Adipose tissue (tissue), 3 donors: ENCODE measurements around the gene TRAF1. TPM values are rescaled to one million over a fixed set of nuclear protein-coding genes. Genes with fewer than 3 reads are reported as not detected.
"Not testable (repeated sequence)": the region's sequence is repeated elsewhere in the genome, so short reads cannot be mapped to it uniquely, and the experiment has no call there.

Source experiments
- H3K27ac ChIP-seq: one replicate; pipeline ENCODE4 v1.5.1; 2013; ENCODE audit warnings: low read depth, low read length
- WGBS, 3 donors: extraction: QIAGEN DNeasy Blood & Tissue Kit; methylation state at CpG; one replicate each; pipeline ENCODE4 v1.1.7; 2013; 5-methylcytosine and 5-hydroxymethylcytosine counted together
- polyA plus RNA-seq, 3 donors: library from polyadenylated mRNA; stranded (reverse); fragments of 200-250 nt; gene quantifications; one replicate each; pipeline ENCODE4 v1.2.3, GENCODE V29; 2013
- donor health status: healthy with polysubstance abuse.
- donor health status: Bipolar disorder and iron deficiency.
- donor health status: healthy.

The TRAF1 gene, protein sequence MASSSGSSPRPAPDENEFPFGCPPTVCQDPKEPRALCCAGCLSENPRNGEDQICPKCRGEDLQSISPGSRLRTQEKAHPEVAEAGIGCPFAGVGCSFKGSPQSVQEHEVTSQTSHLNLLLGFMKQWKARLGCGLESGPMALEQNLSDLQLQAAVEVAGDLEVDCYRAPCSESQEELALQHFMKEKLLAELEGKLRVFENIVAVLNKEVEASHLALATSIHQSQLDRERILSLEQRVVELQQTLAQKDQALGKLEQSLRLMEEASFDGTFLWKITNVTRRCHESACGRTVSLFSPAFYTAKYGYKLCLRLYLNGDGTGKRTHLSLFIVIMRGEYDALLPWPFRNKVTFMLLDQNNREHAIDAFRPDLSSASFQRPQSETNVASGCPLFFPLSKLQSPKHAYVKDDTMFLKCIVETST
- polyA plus RNA-seq = 1 to 10 TPM; 2.4 to 5.3 (median 4.0) TPM

DNA sequence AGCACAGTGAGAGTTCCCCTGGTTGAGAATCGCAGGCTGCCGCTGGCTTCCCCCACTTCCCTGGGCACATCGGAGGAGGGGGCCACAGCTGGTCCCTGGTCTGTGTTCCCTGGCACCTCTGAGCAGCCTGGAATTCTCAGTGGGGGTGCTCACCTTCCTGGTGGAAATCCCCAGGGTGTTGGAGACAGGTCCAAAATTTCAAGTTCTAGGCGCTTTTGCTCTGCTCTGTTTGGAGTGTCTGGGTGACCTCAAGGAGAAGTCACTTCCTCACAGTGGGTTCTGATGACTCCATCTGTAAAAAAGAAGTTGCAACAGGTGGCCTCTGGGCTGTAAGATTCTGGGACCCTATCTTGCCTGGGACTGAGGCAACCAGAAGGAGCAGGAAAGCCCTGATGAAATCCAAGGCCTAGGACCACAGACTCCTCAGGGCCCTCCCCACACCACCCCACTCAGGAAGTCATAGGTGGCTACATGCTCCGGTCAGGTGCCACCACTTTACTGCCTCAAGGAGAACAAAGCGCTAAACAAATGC lies at the start of gene TRAF1:
Gene TRAF1 (minus strand): TSS at position 400 of the 532 bp plus-strand sequence. CDS start 721 bp downstream, outside the sequence.
- 56 to 81% (median 67%) methylated on average over 6 of the region's 6 CpGs for WGBS, 3 donors
- H3K27ac ChIP-seq = no peak within 1 kb of the TSS

DNA sequence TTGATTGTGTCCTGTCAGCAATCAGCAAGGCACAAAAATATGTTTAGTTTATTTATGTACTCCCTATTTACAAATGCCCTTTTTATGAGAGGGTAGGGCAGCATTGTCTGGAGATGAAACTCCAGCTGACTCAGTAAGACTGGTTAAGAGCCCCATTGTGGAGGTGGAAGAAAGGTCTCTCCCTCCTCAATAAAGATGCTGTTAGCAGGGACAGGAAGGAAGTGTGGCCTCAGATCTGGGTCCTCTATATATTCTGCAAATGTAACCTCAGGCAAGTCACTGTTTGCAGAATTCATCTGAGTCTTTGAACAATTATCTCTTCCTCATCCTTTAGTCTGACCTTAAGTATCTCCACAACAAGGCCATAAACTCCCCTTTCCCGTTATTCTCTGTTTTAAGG lies 48.3 kb upstream of the TRAF1 start:
- H3K27ac ChIP-seq = no peak overlapping the region
- WGBS, 3 donors = 52 to 83% (median 64%) methylated on average over 1 of the region's 1 CpG

DNA sequence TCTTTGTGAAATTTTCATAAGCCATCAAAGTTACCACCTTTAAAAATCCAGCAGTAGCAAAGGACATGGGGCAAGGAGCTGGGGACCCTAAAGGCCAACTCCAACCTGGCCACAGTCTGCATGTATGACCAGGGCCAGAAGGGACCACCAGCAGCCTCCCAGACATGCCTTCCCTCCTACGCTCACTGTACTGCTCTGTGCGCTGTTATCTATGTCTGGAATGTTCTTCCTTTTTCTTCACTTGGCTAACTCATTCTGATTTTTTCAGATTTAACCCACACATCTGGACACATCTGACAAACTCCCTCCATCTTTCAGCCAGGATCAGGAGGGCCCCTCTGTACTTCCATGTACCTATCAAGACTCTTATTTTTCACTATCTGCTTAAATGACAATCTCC lies 47.6 kb upstream of the TRAF1 start:
- H3K27ac ChIP-seq = no peak overlapping the region
- WGBS, 3 donors = 82 to 90% (median 88%) methylated on average over 2 of the region's 2 CpGs

DNA sequence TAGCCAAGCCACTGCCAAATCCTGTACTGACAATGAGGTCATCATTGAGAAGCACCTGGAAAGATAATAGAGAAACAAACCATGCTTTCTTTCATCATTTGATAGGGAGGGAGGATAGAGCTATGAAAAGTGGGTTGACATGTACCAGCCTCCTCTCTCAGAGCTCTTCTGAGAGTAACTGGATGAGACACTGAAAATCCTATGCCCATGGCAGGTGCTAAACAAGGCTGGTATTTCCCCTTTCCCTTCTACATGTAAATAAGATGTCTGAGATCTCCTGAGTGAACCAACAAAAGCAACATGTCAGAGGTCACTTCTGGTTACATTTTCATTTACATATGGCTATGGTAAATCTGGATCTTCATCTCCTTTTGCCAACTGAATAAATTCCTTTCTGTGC lies 45.3 kb upstream of the TRAF1 start:
- H3K27ac ChIP-seq = no peak overlapping the region

DNA sequence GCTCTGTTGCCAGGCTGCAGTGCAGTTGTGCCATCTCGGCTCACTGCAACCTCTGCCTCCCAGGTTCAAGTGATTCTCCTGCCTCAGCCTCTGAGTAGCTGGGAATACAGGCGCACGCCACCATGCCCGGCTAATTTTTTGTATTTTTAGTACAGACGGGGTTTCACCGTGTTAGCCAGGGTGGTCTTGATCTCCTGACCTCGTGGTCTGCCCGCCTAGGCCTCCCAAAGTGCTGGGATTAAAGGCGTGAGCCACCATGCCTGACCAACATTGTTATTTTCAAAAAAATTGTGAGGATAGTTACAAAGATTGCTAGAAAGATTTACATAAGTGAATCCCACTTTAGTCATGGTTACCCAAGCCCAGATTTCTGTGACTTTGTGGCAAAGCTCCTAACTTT lies 44.9 kb upstream of the TRAF1 start:
- H3K27ac ChIP-seq = not testable (repeated sequence)
- WGBS, 3 donors = 95 to 96% (median 96%) methylated on average over 9 of the region's 9 CpGs

DNA sequence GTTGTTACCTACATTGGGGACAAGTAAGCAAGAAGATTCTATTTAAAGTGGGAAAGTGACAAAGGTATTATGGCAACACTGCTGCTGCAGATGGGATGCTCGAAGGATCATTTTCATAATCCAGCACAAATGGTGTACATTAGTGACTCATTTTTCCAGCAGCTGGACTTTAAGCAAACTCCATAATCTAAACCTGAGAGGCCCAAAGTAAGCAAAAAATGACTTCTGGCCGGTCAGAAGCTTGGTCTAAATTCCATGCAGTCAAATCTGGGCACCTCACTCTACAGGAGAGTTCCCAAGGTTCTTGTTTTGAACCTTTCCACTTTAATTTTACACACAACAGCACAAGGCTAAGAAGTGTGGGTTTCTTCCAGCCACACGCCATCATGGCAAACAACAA lies 43.6 kb upstream of the TRAF1 start:
- H3K27ac ChIP-seq = no peak overlapping the region
- WGBS, 3 donors = 67 to 93% (median 89%) methylated on average over 3 of the region's 3 CpGs

DNA sequence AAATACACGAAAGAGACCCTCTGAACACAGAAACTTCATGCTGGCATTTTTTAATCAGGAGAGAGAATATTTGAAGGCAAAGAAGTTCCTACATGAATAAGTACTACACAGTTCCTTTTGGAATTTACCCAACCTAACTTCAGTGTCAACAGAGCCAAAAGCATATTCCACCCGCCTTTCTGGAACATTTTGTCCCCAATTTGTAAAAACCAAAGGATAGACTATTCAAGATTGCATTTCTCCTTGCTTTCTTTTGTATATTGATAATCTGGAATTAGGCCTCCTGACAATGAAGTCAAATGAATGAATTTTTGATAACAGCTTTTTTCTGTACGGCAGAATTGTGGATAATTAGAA lies 39.4 kb upstream of the TRAF1 start:
- no peak overlapping the region for H3K27ac ChIP-seq
- WGBS, 3 donors = 63 to 79% (median 71%) methylated on average over 3 of the region's 3 CpGs

DNA sequence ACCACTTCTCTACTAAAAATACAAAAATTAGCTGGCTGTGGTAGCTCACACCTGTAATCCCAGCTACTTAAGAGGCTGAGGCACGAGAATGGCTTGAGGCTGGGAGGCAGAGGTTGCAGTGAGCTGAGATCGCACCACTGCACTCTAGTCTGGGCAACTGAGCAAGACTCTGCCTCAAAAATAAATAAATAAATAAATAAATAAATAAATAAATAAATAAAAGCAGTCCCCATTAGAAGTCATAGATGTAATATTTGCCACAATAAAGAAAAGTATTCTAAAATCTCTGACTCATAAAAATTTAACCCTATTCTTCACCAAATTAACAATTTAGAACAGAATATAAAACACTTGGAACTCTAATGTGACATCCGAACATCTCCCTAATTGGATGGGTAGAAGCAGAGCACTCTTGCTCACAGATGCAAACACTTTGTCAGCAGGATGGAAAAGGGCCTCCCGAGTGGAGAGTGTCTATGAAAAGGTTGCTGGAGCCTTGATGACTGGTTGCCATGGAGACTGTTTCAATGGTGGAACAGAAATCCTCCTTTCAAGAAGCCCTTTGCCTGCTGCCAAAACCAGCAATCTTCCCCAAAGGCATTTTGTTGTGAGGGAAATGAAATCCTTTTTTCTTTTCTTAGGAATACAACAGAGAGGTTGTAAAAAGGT lies 38.9 kb upstream of the TRAF1 start:
- no peak overlapping the region for H3K27ac ChIP-seq
- WGBS, 3 donors = 77 to 84% (median 83%) methylated on average over 4 of the region's 4 CpGs

DNA sequence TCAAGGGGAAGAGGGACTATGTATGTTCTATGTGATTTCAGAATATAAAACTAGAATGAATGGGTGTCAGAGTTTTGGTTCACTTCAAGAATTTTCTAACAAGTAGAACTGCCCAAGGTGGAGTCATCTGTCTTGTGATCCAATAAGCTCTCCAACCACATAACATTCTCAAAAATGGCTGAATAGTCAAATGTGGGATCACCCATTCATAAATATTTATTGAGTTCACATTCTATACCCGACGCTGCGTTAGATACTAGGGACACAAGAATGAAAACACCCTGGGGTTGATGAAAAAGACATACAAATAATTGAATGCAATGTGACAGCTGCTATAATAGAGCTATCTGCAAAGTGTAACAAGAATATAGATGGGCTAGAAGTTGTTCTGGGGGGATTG lies 35.3 kb upstream of the TRAF1 start:
- no peak overlapping the region for H3K27ac ChIP-seq
- WGBS, 3 donors = 97 to 98% (median 98%) methylated on average over 3 of the region's 3 CpGs

DNA sequence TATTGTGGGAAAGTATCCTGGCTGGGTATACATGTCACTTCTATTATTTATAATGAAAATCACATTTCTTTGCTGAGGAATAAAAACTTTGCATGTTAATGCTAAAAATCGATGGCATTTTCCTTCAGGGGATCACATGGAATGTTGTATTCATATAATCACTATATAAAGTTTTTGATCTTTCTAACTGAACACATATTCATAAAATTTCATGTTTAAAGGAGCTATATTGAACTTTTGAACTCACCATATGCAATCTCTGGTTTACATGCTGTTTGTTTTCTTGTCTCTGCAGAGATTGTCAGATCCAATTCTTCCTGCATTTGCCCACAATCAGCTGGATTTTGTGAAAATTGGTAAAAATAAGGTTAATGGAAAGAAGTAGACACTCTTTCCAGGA lies 33.4 kb upstream of the TRAF1 start:
- WGBS, 3 donors = 84 to 95% (median 91%) methylated on average over 1 of the region's 1 CpG
- H3K27ac ChIP-seq = no peak overlapping the region

DNA sequence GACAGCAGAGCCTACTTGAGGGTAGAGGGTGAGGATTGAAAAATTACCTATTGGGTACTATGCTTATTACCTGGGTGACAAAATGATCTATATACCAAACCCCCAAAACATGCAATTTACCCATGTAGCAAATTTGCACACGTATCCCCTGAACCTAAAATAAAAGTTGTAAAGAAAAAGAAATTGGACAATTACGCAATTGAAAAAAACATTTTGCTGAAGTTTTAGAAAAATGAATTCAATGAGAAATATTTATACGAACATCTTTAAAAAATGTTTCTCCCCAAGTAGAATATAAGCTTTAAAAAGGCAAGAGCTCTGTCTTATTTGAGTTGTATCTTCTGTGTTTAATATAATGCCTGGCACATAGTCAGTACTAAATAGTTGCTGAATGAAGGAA lies 30.3 kb upstream of the TRAF1 start:
- 93 to 99% (median 96%) methylated on average over 3 of the region's 3 CpGs for WGBS, 3 donors

DNA sequence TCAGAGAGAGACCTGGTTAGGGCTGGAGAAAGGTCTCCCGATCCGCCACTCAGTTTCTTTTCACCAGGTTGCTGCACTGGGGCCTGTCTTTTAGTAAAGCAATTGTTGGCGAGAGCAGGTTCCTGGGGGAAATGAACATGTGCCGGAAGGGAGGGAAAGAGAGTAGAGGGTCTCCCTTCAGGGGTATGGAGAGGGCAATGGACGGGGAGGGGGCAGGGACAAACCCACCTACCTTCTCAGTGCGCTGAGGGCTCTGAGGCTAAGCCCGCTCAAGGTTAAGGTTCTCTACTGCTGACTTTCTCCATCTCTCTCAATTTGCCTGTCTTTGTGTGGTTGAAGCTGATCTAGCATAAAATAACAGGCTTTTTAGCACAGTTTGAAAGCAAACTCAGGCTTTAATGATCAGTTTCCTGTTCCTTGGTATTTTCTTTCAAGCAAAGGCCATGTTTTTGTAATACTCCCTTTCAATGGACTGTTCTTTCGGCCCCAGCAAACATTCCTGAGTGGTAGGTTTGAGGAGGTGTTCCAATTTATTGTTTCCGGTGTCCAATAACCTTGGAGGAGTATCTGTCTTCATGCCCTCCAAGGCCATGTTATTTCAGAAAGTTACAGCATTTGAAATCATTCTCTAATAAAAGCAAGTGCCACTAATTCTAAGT lies 25.5 kb upstream of the TRAF1 start:
- 92 to 95% (median 93%) methylated on average over 9 of the region's 9 CpGs for WGBS, 3 donors
- no peak overlapping the region for H3K27ac ChIP-seq

More for the DNA sequence above, 30.3 kb upstream of the TRAF1 start:
- H3K27ac ChIP-seq = no peak overlapping the region

DNA sequence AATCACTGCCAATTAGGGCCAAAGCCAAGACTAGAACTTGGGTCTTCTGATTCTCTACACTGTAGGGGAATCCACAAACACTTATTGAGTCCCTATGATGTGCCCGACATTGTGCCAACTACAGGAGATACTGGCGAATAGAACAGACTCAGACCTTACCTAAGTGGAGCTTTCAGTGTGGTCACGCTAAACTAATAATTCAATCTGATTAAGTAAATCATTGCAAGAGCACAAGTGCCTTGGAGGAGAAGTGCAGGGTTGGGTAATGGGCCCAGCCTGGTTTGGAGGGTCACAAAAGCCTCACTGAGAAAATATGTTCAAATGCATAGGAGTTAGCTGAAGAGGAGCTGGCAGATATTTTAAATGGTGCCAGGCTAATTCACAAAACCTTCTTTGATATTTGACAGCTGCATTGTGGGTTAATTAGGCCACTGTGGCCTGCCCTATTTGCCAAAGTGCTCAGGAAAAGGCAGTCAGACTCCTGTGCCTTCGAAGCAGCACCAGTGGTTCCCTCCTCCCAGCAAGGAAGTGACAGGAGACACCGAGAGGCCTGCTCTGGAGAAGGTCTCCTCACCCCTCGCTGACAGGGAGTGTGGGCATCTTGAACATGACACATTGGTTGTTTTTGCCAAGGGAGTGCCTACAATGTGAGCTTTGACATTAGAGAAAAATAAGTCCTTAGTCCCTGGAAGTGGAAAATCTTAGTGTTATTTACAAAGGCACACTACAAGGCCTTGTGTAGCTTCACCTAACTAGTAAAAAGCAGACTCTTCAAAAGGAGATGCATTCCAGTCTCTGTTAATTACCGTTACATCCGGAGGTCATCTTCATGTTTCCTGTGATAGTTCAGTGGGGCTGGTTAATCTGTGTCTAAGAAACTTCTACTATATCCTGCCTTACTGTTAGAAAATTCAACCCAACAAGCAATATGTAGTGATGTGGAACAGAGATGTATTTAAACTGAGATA lies 24.1 kb upstream of the TRAF1 start:
- 78 to 81% (median 78%) methylated on average over 8 of the region's 8 CpGs for WGBS, 3 donors
- H3K27ac ChIP-seq = no peak overlapping the region

DNA sequence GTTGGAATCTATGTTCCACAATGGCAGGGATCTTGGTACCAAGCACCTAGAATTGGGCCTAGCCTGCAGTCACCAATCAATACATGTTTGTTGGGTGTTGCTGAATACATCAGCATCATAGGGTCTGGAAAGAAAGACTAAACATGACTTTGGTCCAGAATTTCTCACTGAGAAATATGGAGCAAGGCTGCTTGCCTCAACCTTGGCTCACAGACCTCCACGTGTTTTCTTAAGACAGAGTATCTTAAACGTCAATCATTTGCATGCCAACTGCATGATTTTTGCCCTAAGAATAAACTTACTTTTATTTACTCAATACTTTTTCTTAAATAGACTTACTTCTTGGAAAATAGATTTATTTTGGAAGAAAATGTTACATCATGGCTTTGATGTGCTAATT lies 22.7 kb upstream of the TRAF1 start:
- 54 to 91% (median 89%) methylated on average over 2 of the region's 2 CpGs for WGBS, 3 donors
- no peak overlapping the region for H3K27ac ChIP-seq

DNA sequence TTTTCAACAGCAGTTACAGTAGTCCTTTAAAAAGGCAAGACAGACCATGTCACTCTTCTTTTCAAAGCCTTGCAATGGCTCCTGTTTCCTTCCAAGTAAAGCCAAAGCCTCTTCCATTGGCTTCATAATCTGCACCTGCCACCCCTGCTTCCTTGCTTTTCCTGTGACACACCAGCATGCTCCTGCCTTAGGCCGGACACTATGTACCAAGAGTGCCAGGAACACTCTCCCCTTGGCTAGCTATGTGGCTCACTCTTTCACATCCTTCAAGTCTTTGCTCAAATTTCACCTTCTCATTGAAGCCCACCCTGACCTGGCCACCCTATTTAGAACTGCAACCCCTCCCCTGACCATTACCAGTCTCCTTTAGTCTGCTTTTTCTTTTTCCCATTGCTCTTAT lies 22.2 kb upstream of the TRAF1 start:
- H3K27ac ChIP-seq = no peak overlapping the region
- WGBS, 3 donors = 100% methylated on average over 1 of the region's 1 CpG

DNA sequence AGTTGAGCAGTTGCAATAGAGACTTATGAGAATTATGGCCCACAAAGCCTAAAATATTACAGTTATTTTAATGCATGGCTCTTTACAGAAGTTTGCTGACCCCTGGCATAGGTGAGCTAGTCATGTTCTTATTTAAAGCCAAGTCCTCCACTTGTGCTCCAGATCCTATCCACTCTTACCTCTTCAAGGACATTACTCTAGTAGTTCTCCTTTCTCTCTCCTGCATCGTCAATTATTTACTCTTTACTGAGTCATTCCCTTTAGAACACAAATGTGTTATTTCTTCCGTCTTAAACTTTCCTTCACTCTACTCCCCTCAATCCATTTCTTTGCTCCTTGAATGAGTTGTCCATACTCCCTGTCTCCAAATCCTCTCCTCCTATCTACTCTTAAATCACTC lies 20.6 kb upstream of the TRAF1 start:
- no peak overlapping the region for H3K27ac ChIP-seq
- 40 to 98% (median 94%) methylated on average over 2 of the region's 2 CpGs for WGBS, 3 donors

DNA sequence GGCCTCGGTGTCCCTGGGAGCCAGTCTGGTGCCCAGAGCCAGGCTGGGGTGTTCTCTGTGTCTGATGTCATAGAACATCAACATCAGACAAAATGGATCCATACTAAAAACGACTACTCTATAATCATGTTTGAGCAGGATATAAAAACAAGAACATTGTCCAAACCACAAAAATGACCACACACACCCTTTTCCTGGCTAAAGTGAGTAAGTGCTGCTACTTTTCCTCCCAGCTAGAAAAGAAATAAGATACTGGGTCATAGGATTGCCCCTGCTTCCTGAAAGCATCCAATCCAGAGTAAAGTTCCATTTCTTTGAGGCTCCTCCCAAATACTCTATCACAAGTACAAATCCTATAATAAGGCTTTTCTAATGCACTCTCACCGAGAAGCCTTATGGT lies 19.7 kb upstream of the TRAF1 start:
- WGBS, 3 donors = 75 to 86% (median 78%) methylated on average over 3 of the region's 3 CpGs
- no peak overlapping the region for H3K27ac ChIP-seq

DNA sequence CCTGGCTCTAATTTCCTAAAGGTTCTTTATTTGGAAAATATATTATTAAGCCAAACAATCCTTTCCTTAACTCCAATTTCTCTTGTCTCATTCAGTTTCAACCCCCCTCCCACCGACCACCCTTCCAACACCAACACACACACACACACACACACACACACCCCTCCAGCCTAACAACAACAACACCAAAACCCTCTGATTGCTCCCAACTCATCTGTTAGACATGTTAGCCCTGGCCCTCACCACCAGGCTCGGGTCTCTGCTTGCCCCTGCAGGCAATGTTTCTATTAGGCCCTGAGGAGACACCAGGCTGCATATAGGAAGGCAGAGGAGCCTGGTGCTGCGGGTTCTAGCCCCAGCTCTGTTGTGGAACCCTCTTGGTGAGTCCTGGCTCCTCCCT lies 18.4 kb upstream of the TRAF1 start:
- 83 to 97% (median 85%) methylated on average over 3 of the region's 3 CpGs for WGBS, 3 donors
- H3K27ac ChIP-seq = no peak overlapping the region
